Stimulated activated CD4-positive, alpha-beta T cell treated with anti-CD3 and anti-CD28 coated beads, Interleukin-1b, Interleukin-23, amount 100 ng/mL, for 4 hours (primary cell): ENCODE results near the gene SMIM14.
"Not testable (repeated sequence)": the region's sequence is repeated elsewhere in the genome, so short reads cannot be mapped to it uniquely, and the experiment has no call there.

Source experiments
- DNase-seq, 2 donors: peaks; one replicate each; pipeline ENCODE4 v3.0.0-alpha.2; 2020; ENCODE audit warnings: low read depth in 2 of 2

SMIM14 gene

GRCh38 chr4:39596971-39597370, 41.7 kb downstream of the SMIM14 start:
- no peak for DNase-seq

- no peak for DNase-seq
Observed at GRCh38 chr4:39591290-39591689, 47.4 kb downstream of the SMIM14 start.

- DNase-seq, result no peak
Observed at GRCh38 chr4:39587881-39588280, 50.8 kb downstream of the SMIM14 start.

GRCh38 chr4:39574946-39575345, 63.7 kb downstream of the SMIM14 start:
- no peak for DNase-seq

- no peak for DNase-seq
Observed at GRCh38 chr4:39571504-39571903, 67.2 kb downstream of the SMIM14 start.

GRCh38 chr4:39571054-39571453, 67.6 kb downstream of the SMIM14 start:
- DNase-seq, result no peak

- DNase-seq, result no peak
Observed at GRCh38 chr4:39569209-39569608, 69.5 kb downstream of the SMIM14 start.

- no peak for DNase-seq
Observed at GRCh38 chr4:39568805-39569204, 69.9 kb downstream of the SMIM14 start.

GRCh38 chr4:39565878-39566600, 72.6 kb downstream of the SMIM14 start:
- no peak for DNase-seq

- DNase-seq, result no peak
Observed at GRCh38 chr4:39563346-39563847, 75.3 kb downstream of the SMIM14 start.

- DNase-seq, result no peak
Observed at GRCh38 chr4:39562792-39563191, 75.9 kb downstream of the SMIM14 start.

- DNase-seq, result no peak
Observed at GRCh38 chr4:39559626-39560025, 79.0 kb downstream of the SMIM14 start.

GRCh38 chr4:39555472-39555871, 83.2 kb downstream of the SMIM14 start:
- no peak for DNase-seq

GRCh38 chr4:39548425-39549067, 90.1 kb downstream of the SMIM14 start:
- DNase-seq, result no peak

- DNase-seq, result no peak
Observed at GRCh38 chr4:39544580-39545315, 93.9 kb downstream of the SMIM14 start.

- not testable (repeated sequence) for DNase-seq
Observed at GRCh38 chr4:39544080-39544479, 94.6 kb downstream of the SMIM14 start.

- no peak for DNase-seq
Observed at GRCh38 chr4:39543034-39543433, 95.6 kb downstream of the SMIM14 start.

- DNase-seq, result no peak
Observed at GRCh38 chr4:39542611-39543012, 96.1 kb downstream of the SMIM14 start.

GRCh38 chr4:39541987-39542610, 96.6 kb downstream of the SMIM14 start:
- no peak for DNase-seq

GRCh38 chr4:39539089-39539611, 99.5 kb downstream of the SMIM14 start:
- no peak for DNase-seq

GRCh38 chr4:39533541-39533940, 105.1 kb downstream of the SMIM14 start:
- no peak for DNase-seq

- DNase-seq, result not testable (repeated sequence)
Observed at GRCh38 chr4:39532237-39532636, 106.4 kb downstream of the SMIM14 start.
